MV-4-11 (cell line): Measurements from ENCODE around the gene FHOD3.

Experiments
- DNase-seq: peaks from one replicate; lab custom pipeline; 2025; lab: John Stamatoyannopoulos, UW

FHOD3 gene

GRCh38 chr18:36667811-36668210 lies 370.3 kb downstream of the FHOD3 start:
- DNase-seq, result peak; percentile 56

- DNase-seq, result no peak
Observed at GRCh38 chr18:36668349-36668748, 370.8 kb downstream of the FHOD3 start.

GRCh38 chr18:36672437-36673344 lies 375.2 kb downstream of the FHOD3 start:
- peak; percentile 97 for DNase-seq

- DNase-seq, result no peak
Observed at GRCh38 chr18:36673452-36673851, 375.9 kb downstream of the FHOD3 start.

GRCh38 chr18:36675076-36675475 lies 377.6 kb downstream of the FHOD3 start:
- no peak for DNase-seq

- no peak for DNase-seq
Observed at GRCh38 chr18:36675542-36675941, 378.0 kb downstream of the FHOD3 start.

GRCh38 chr18:36676629-36677028 lies 379.1 kb downstream of the FHOD3 start:
- DNase-seq, result no peak

GRCh38 chr18:36680042-36680441 lies 382.5 kb downstream of the FHOD3 start:
- no peak for DNase-seq

- no peak for DNase-seq
Observed at GRCh38 chr18:36685580-36685979, 388.1 kb downstream of the FHOD3 start.

GRCh38 chr18:36688020-36688965 lies 390.8 kb downstream of the FHOD3 start:
- DNase-seq, result peak; percentile 26

GRCh38 chr18:36692371-36692770 lies 394.9 kb downstream of the FHOD3 start:
- no peak for DNase-seq

- DNase-seq, result no peak
Observed at GRCh38 chr18:36692921-36693332, 395.4 kb downstream of the FHOD3 start.

GRCh38 chr18:36693931-36694620 lies 396.6 kb downstream of the FHOD3 start:
- no peak for DNase-seq

GRCh38 chr18:36695806-36696205 lies 398.3 kb downstream of the FHOD3 start:
- DNase-seq, result no peak

GRCh38 chr18:36697905-36698304 lies 400.4 kb downstream of the FHOD3 start:
- no peak for DNase-seq

- no peak for DNase-seq
Observed at GRCh38 chr18:36700955-36701354, 403.4 kb downstream of the FHOD3 start.

- DNase-seq, result peak; percentile 2
Observed at GRCh38 chr18:36702401-36703013, 405.0 kb downstream of the FHOD3 start.

- no peak for DNase-seq
Observed at GRCh38 chr18:36704156-36704555, 406.6 kb downstream of the FHOD3 start.

GRCh38 chr18:36706134-36706881 lies 408.8 kb downstream of the FHOD3 start:
- no peak for DNase-seq

- no peak for DNase-seq
Observed at GRCh38 chr18:36708366-36708765, 410.9 kb downstream of the FHOD3 start.

GRCh38 chr18:36709315-36709714 lies 411.8 kb downstream of the FHOD3 start:
- no peak for DNase-seq
